CD4-positive, alpha-beta T cell (primary cell): ENCODE data around the gene CBFA2T3. TPM values are rescaled to one million over a fixed set of nuclear protein-coding genes. Genes with fewer than 3 reads are reported as not detected.

Source experiments
- ATAC-seq: fragments of 200-7000 bp; cut with Tn5 transposase; one replicate; pipeline ENCODE4 v1.10.0; 2022; ENCODE audit warnings: mild to moderate bottlenecking; ENCODE audit not compliant: poor library complexity
- CTCF ChIA-PET: fragments of 350-600 bp; sonication (Branson Sonifier 250); formaldehyde crosslinking; loops from one replicate; lab custom pipeline; 2021; ENCODE audit warnings: antibody characterized with exemption, inconsistent platforms; lab: Charles Lee
- POLR2A ChIA-PET: fragments of 350-600 bp; sonication (Branson Sonifier 250); formaldehyde crosslinking; loops from one replicate; lab custom pipeline; 2021; ENCODE audit warnings: antibody characterized with exemption, inconsistent platforms; lab: Charles Lee
- DNase-seq, 14 experiments: peaks; one replicate each; pipeline ENCODE4 v3.0.0-alpha.2; 2013 to 2020; ENCODE audit warnings: mixed read lengths in 2 of 14
- H3K27ac ChIP-seq, 2 donors: one replicate each; pipeline versions ENCODE4 v1.5.1 to v1.7.0; 2013; ENCODE audit warnings: low read length in 2 of 2, low read depth in 1 of 2, mild to moderate bottlenecking in 1 of 2
- H3K27me3 ChIP-seq, 2 experiments: 1 replicate in 1 of 2; 2 replicates in 1 of 2; pipeline versions ENCODE4 v1.6.1 to v1.7.0; 2013; ENCODE audit warnings: low read length in 2 of 2, control low read depth in 1 of 2, mild to moderate bottlenecking in 1 of 2, moderate library complexity in 1 of 2; ENCODE audit not compliant: insufficient read depth in 2 of 2, control insufficient read depth in 1 of 2
- H3K36me3 ChIP-seq: one replicate; pipeline ENCODE4 v1.6.1; 2013; ENCODE audit warnings: low read length, control low read depth; ENCODE audit not compliant: insufficient read depth
- H3K4me1 ChIP-seq: one replicate; pipeline ENCODE4 v1.6.1; 2013; ENCODE audit warnings: low read length, control low read depth; ENCODE audit not compliant: insufficient read depth
- H3K4me3 ChIP-seq: one replicate; pipeline ENCODE4 v1.5.1; 2013; ENCODE audit warnings: mild to moderate bottlenecking, low read length, moderate library complexity
- H3K9me3 ChIP-seq, 2 experiments: 1 replicate in 1 of 2; 2 replicates in 1 of 2; pipeline versions ENCODE4 v1.6.1 to v1.7.0; 2013; ENCODE audit warnings: low read length in 2 of 2, mild to moderate bottlenecking in 2 of 2, control low read depth in 1 of 2, moderate library complexity in 1 of 2; ENCODE audit not compliant: control insufficient read depth in 1 of 2, insufficient read depth in 1 of 2
- H3K27ac Mint-ChIP-seq: one replicate; pipeline ENCODE4 v1.8.0; 2020; ENCODE audit warnings: mixed read lengths
- H3K27me3 Mint-ChIP-seq: one replicate; pipeline ENCODE4 v1.8.0; 2021; ENCODE audit warnings: mixed read lengths
- H3K36me3 Mint-ChIP-seq: one replicate; pipeline ENCODE4 v1.8.0; 2021; ENCODE audit warnings: low read depth, mixed read lengths
- H3K4me1 Mint-ChIP-seq: one replicate; pipeline ENCODE4 v1.8.0; 2021; ENCODE audit warnings: low read depth, mixed read lengths
- H3K4me3 Mint-ChIP-seq: one replicate; pipeline ENCODE4 v1.8.0; 2020; ENCODE audit warnings: mild to moderate bottlenecking, mixed read lengths
- H3K9me3 Mint-ChIP-seq: one replicate; pipeline ENCODE4 v1.8.0; 2020; ENCODE audit warnings: mixed read lengths
- intact Hi-C, 2 experiments: fragments of 100-400 bp; cut with DNase I in 1 of 2; cut with micrococcal nuclease in 1 of 2; formaldehyde crosslinking; loops; one replicate each; pipeline versions ENCODE4 v1.15.1 to v1.9.0; 2023 to 2025; cut with DNase I, micrococcal nuclease
- total RNA-seq, 174 experiments: library from RNA in 2 of 174; stranded (reverse) in 2 of 174; gene quantifications; one replicate each; pipeline ENCODE4 v1.2.3 and lab custom pipeline; 2021 to 2026
- TF ChIP-seq, protein P1 (sequence below): fragments of 200-600 bp; IDR thresholded peaks from one replicate; pipeline ENCODE4 v1.8.0; 2022; ENCODE audit warnings: antibody characterized with exemption, mild to moderate bottlenecking

The CBFA2T3 gene
- total RNA-seq, 2 experiments from 2014 or later: 0.80 to 1.6 TPM

DNA sequence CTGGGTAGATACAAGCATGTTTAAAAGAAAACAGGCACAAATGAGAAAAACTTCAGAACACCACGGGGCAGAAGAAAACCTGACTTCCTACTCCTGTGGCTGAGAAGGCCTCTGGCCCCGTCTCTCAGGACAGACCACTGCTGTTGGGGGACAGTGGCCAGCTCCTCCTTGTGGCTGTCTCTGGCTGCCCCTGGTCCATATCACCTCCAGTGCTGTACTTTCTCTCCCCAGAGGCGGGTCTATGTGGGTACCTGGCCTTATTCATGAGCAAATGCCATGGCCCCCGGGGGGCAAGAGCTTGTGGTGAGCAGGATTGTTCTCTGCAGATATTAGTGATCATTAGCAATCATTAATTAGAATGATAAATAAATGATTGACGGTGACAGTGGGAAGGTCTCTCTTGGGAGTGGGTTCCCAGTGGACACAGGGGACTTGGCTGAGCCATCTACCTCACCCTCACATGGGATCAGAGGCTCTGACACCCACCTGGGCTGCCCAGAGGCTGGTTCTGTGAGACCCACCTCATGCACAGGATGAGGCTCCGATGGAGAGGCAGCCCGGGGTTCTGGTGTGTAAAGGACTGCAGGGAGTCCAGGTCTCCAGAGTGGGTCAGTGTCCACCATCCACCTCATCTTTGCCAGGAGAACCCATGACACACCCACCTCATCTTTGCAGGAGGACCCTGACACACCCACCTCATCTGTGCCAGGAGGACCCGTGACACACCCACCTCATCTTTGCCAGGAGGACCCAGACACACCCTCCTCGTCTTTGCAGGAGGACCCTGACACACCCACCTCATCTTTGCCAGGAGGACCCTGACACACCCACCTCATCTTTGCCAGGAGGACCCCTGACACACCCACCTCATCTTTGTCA lies 30.6 kb upstream of the CBFA2T3 start:
- H3K9me3 Mint-ChIP-seq: peaks cover 2% of the 10 kb centered on the region
- ATAC-seq (no peak), DNase-seq (no peak)
- no peak overlapping the region for H3K4me3 Mint-ChIP-seq
- no peak overlapping the region for H3K27ac ChIP-seq
- H3K36me3 ChIP-seq: no peaks in the 10 kb centered on the region
- peaks cover 5% of the 10 kb centered on the region for H3K4me1 Mint-ChIP-seq
- no peaks in the 10 kb centered on the region for H3K36me3 Mint-ChIP-seq
- H3K27me3 Mint-ChIP-seq: peaks cover 30% of the 10 kb centered on the region
- H3K27me3 ChIP-seq: peaks cover 15 to 19% of the 10 kb centered on the region in 2 experiments
- no peak overlapping the region for H3K4me3 ChIP-seq
- H3K27ac Mint-ChIP-seq: no peak overlapping the region
- peaks cover 6% of the 10 kb centered on the region for H3K4me1 ChIP-seq
- ChIA-PET POLR2A (no interaction called here), CTCF (no interaction called here)
- TF ChIP-seq, protein P1, sequence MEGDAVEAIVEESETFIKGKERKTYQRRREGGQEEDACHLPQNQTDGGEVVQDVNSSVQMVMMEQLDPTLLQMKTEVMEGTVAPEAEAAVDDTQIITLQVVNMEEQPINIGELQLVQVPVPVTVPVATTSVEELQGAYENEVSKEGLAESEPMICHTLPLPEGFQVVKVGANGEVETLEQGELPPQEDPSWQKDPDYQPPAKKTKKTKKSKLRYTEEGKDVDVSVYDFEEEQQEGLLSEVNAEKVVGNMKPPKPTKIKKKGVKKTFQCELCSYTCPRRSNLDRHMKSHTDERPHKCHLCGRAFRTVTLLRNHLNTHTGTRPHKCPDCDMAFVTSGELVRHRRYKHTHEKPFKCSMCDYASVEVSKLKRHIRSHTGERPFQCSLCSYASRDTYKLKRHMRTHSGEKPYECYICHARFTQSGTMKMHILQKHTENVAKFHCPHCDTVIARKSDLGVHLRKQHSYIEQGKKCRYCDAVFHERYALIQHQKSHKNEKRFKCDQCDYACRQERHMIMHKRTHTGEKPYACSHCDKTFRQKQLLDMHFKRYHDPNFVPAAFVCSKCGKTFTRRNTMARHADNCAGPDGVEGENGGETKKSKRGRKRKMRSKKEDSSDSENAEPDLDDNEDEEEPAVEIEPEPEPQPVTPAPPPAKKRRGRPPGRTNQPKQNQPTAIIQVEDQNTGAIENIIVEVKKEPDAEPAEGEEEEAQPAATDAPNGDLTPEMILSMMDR: no peak
- intact Hi-C loops: no loop called here
- H3K9me3 ChIP-seq: peaks cover 0 to 22% of the 10 kb centered on the region in 2 experiments

DNA sequence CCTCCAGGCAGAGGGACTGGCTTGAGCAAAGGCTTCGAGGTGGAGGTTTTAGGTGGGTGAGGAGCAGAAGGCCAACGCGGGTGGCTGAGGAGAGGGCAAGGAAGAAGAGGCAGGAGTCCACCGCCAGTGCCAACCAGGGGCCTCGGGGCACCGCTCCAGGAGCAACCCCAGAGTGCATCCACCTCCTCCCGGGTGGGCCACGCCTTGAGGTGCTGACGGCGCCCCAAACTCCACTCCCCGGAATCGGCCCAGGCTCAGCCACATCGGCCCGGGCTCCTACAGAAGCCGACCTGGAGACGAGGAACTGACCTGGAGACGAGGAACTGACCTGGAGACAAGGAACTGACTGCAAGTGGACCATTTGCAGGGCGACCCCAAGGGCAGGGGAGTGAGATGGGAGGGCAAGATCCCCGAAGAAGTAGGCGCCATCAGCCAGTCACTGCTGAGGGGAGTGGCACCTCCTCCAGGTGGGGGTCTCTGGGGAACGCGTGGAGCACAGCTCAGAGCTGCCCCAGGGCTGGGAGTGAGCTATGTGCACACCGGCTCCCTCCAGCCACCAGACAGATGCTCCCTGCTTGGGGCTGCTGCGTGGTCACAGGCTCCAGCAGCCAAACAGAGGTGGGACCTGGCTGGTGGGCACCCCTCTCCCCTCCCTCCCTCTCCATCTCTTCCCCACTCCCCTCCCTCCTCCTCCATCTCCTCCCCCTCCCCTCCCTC lies 29.2 kb upstream of the CBFA2T3 start:
- Histone ChIP-seq H3K27me3 (peaks cover 15 to 22% of the 10 kb centered on the region in 2 experiments), H3K9me3 (peaks cover 0 to 29% of the 10 kb centered on the region in 2 experiments), H3K4me1 (peaks cover 6% of the 10 kb centered on the region), H3K27ac (no peak overlapping the region), H3K4me3 (no peak overlapping the region), H3K36me3 (no peaks in the 10 kb centered on the region)
- POLR2A ChIA-PET: no interaction called here
- DNase-seq: no peak
- Mint-ChIP-seq H3K27me3 (peaks cover 28% of the 10 kb centered on the region), H3K9me3 (peaks cover 2% of the 10 kb centered on the region), H3K27ac (no peak overlapping the region), H3K36me3 (no peaks in the 10 kb centered on the region), H3K4me3 (no peak overlapping the region), H3K4me1 (peaks cover 5% of the 10 kb centered on the region)
- TF ChIP-seq, protein P1: no peak
- CTCF ChIA-PET: no interaction called here
- intact Hi-C loops: no loop called here
- ATAC-seq: no peak

DNA sequence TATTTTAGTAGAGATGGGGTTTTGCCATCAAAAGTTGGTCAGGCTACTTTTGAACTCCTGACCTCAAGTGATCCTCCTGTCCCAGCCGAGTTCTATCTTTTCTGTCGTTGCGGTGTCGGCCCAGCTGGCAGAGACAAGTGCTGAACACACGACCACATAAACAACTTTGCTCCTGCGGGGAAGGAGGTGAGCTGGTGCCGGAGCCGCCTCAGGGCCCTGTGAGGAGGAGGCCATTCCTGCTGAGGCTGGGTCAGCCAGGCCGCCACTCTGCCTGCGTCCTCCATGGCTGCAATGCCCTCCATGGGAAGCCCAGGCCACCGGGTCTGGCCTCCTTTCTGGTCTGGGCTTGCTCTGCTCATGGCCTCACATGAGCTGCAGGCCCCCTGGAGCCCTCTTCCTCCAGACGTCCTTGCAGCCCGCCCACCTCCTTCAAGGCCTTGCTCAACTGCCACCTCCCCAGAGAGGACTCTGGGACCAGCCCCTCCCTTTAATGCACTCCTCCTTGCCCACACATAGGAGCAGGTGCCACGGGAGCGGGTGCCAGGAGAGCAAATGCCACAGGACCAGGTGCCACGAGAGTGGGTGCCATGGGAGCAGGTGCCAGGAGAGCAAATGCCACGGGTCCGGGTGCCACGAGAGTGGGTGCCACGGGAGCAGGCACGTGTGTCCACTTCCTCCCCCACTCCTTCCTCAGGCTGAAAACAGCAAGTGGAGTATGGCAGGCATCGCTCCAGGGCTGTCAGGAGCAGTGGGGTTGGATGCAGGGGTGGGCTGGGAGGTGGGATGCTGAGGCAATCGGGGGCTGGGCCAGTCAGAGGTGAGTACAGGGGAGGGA lies 28.4 kb upstream of the CBFA2T3 start:
- DNase-seq: no peak
- intact Hi-C loops: no loop called here
- peaks cover 10 to 22% of the 10 kb centered on the region in 2 experiments for H3K27me3 ChIP-seq

More for the DNA sequence above, 28.4 kb upstream of the CBFA2T3 start:
- no peaks in the 10 kb centered on the region for H3K36me3 ChIP-seq
- ChIA-PET CTCF (no interaction called here), POLR2A (no interaction called here)
- Mint-ChIP-seq H3K27ac (no peak overlapping the region), H3K9me3 (peaks cover 2% of the 10 kb centered on the region), H3K36me3 (no peaks in the 10 kb centered on the region), H3K27me3 (peaks cover 30% of the 10 kb centered on the region), H3K4me3 (no peak overlapping the region), H3K4me1 (peaks cover 5% of the 10 kb centered on the region)
- ATAC-seq: no peak
- peaks cover 0 to 34% of the 10 kb centered on the region in 2 experiments for H3K9me3 ChIP-seq
- H3K4me1 ChIP-seq: peaks cover 6% of the 10 kb centered on the region
- TF ChIP-seq, protein P1: no peak
- H3K4me3 ChIP-seq: no peak overlapping the region
- no peak overlapping the region for H3K27ac ChIP-seq
